Omental fat pad (tissue), 4 donors: Measurements from ENCODE around the gene ENHO. TPM values are rescaled to one million over a fixed set of nuclear protein-coding genes. Genes with fewer than 3 reads are reported as not detected.

Experiments used
- ATAC-seq: fragments of 150-250 bp; one replicate; pipeline ENCODE4 v1.9.1; 2016; ENCODE audit warnings: mild to moderate bottlenecking, moderate library complexity; ENCODE audit not compliant: low FRiP score
- DNase-seq: peaks from one replicate; pipeline ENCODE4 v3.0.0-alpha.2; 2019; ENCODE audit warnings: low spot score
- small RNA-seq: library from RNA; depleted of rRNA; stranded (forward); fragments of <200 nt; gene quantifications from one replicate; pipeline ENCODE3, GENCODE V24; 2016
- total RNA-seq, 4 donors: library from RNA; depleted of rRNA; stranded (reverse); fragments of >200 nt; gene quantifications; one replicate each; pipeline ENCODE4 v1.1.0, GENCODE V29; 2016
- TF ChIP-seq, protein P1 (sequence below), 3 donors: fragments of 450-650 bp; IDR thresholded peaks; one replicate each; pipeline ENCODE4 v1.5.1; 2016 to 2017; ENCODE audit warnings: antibody characterized with exemption in 3 of 3, mild to moderate bottlenecking in 3 of 3, moderate library complexity in 2 of 3

The ENHO gene
- total RNA-seq, 4 donors from 2014 or later: not detected

DNA sequence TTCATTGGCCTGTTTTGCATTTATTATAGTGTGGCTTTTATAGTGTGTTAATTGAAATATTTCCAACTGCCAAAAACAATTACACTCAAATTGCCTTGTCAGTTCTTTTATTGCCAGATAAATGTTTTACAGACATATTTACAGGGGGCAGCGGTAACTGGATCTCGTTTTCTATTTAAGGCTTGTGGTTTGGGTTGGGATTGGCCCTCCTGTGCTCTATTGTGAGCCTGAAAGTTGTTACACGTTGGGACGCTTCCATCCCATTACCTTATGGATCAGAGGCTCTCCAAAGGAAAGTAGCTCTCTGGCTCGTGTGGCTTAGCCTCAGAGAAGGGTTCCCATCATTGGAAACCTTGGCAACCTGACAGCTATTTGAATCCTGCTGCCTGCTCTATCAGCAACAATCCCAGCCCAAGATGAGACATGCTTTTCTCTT, 43.3 kb downstream of the ENHO start:
- TF ChIP-seq, protein P1, sequence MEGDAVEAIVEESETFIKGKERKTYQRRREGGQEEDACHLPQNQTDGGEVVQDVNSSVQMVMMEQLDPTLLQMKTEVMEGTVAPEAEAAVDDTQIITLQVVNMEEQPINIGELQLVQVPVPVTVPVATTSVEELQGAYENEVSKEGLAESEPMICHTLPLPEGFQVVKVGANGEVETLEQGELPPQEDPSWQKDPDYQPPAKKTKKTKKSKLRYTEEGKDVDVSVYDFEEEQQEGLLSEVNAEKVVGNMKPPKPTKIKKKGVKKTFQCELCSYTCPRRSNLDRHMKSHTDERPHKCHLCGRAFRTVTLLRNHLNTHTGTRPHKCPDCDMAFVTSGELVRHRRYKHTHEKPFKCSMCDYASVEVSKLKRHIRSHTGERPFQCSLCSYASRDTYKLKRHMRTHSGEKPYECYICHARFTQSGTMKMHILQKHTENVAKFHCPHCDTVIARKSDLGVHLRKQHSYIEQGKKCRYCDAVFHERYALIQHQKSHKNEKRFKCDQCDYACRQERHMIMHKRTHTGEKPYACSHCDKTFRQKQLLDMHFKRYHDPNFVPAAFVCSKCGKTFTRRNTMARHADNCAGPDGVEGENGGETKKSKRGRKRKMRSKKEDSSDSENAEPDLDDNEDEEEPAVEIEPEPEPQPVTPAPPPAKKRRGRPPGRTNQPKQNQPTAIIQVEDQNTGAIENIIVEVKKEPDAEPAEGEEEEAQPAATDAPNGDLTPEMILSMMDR (IDR thresholded peaks at IDR 0.05): no peak
- DNase-seq (no peak), ATAC-seq (no peak)

DNA sequence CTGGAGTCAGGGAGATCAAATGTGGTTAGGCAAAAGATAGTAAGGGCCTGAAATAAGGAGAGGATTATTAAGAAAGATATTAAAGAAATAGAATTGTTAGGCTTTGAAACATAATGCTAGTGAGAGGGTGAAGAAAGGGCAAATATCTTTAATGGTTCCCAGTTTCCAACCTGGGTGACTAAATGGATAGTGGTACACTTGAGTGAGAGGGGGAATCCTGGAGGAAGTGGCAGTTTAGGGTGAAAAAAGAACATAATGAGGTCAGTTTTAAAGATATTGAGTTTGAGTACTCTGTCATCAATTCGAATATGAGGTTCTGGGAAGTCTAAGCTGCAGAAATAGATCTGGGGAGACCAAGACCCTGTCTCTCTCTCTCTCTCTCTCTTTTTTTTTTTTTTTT, 45.2 kb downstream of the ENHO start:
- TF ChIP-seq, protein P1 (IDR thresholded peaks at IDR 0.05): no peak
- no peak for ATAC-seq
- no peak for DNase-seq

DNA sequence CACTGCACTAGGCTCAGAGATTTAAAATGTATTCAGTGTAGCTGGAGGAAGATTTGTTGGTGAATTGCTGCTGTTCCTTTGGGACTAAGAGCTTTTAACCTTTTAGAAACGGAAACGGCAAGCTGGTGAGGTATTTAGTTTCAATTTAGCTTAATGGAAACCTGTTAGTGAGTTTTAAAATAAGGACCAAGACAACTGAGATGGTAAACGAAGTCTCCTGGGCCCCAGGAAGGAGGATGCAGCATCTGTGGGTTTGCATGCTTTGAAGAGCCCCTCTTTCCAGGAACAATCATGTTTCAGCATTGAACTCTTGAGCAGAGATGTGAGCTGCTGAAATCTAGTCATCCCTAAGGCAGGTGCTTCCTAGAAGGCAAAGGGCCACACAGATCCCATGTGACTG, 47.7 kb downstream of the ENHO start:
- TF ChIP-seq, protein P1 (IDR thresholded peaks at IDR 0.05): no peak

More for the DNA sequence above, 47.7 kb downstream of the ENHO start:
- DNase-seq: no peak
- no peak for ATAC-seq

Small RNA genes within 50 kb of the gene (small RNA-seq; reads per million reads assigned to genes)
- not detected for gene RN7SKP24

Other genes starting within 250 kb of the ENHO start
- gene KIF24, start 193.7 kb downstream of the ENHO start, total RNA-seq: 1 to 10 TPM in 1 of 4 donors, under 1 TPM in 3; 0.44 to 1.1 (median 0.64) TPM
- gene NUDT2, start 193.4 kb downstream of the ENHO start, total RNA-seq: 10 to 100 TPM in 3 of 4 donors, 1 to 10 TPM in 1; 6.6 to 30.4 (median 19.1) TPM
- gene MYORG, start 146.1 kb downstream of the ENHO start, total RNA-seq: 10 to 100 TPM in 2 of 4 donors, 1 to 10 TPM in 2; 7.6 to 18.8 (median 10.7) TPM
- gene FAM219A, start 64.4 kb downstream of the ENHO start, total RNA-seq: 10 to 100 TPM in 3 of 4 donors, 1 to 10 TPM in 1; 6.7 to 16.4 (median 13.6) TPM
- not detected for gene DNAI1, start 64.2 kb downstream of the ENHO start, total RNA-seq
- gene CNTFR, start 66.7 kb upstream of the ENHO start, total RNA-seq: 10 to 100 TPM; 41.9 to 81.5 (median 60.4) TPM
- gene RPP25L, start 89.1 kb upstream of the ENHO start, total RNA-seq: 10 to 100 TPM; 13.3 to 28.1 (median 23.1) TPM
- 10 to 100 TPM; 46.5 to 93.8 (median 75.0) TPM for gene DCTN3, start 97.5 kb upstream of the ENHO start, total RNA-seq
- not detected for gene ARID3C, start 106.1 kb upstream of the ENHO start, total RNA-seq
- gene SIGMAR1, start 114.8 kb upstream of the ENHO start, total RNA-seq: 10 to 100 TPM; 72.9 to 88.6 (median 73.2) TPM
- 10 to 100 TPM; 17.2 to 53.3 (median 32.7) TPM for gene GALT, start 123.7 kb upstream of the ENHO start, total RNA-seq
- gene IL11RA, start 129.2 kb upstream of the ENHO start, total RNA-seq: 10 to 100 TPM; 13.3 to 49.3 (median 23.1) TPM
- not detected for gene CCL27, start 139.7 kb upstream of the ENHO start, total RNA-seq
- gene CCL19, start 168.3 kb upstream of the ENHO start, total RNA-seq: not detected
- gene CCL21, start 187.1 kb upstream of the ENHO start, total RNA-seq: 10 to 100 TPM; 30.0 to 59.2 (median 57.5) TPM